Activated CD4-positive, alpha-beta T cell treated with anti-CD3 and anti-CD28 coated beads, Interleukin-10, Interleukin-2, amounts not matched to agents 100 ng/mL and 50 ng/mL, durations not matched to agents 16 hours and 8 hours (primary cell): ENCODE results near the gene PITRM1.

Experiments used
- DNase-seq: peaks from one replicate; pipeline ENCODE4 v3.0.0-alpha.2; 2020

Gene PITRM1

DNA sequence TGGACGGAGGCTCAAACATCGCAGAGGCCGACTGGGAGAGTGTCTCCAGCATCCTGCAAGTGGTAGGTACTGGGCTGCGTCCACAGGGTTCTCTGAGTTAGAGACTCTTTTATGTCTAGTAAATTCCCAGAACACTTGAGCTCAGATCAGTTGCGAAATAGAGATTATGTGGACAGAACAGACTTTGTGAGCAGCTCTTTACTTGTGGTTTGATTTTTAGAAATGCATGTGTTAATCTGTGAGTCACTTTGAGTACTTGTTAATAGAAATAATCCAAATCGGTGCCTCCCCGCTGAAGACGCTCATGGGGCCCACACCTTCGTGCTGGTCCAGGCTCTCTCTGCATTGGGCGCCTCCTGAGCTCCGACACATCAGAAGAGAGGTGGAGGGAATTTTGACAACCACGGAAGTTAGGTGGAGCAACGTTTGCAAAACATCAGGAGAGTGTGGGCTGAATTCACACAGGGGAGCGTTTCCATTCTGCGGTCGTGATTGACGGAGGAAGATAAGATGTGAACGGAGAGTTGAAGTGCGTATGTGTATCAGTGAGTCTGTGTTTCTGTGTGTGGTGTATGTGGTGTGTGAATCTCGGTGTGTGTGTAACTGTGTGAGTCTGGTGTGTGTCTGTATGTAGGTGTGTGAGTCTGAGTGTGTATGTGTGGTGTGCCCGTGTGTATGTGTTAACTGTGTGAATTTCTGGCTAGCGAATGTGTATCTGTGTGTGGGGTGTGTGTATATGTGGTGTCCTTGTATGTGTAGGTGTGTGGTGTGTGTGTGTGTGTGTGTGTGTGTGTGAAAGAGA, 73.1 kb downstream of the PITRM1 start:
- DNase-seq = no peak

DNA sequence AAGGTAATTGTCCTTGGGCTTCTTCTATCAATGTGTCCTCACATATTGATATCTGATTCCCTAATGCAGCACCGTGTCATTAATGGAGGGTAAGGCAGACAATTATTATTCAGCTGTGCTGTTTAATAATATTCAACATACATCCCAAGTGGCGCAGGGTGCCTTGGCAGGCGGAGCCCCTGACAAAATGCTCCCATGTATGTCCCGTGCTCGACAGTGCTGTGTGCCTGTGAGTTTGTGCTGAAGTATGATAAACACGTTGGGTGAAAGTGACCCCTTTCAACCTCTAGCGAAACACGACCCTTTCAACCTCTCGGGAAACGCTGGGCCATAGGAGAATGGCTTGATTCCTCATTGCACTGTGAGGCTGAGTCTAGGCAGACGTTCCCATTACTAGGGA, 73.9 kb downstream of the PITRM1 start:
- no peak for DNase-seq

DNA sequence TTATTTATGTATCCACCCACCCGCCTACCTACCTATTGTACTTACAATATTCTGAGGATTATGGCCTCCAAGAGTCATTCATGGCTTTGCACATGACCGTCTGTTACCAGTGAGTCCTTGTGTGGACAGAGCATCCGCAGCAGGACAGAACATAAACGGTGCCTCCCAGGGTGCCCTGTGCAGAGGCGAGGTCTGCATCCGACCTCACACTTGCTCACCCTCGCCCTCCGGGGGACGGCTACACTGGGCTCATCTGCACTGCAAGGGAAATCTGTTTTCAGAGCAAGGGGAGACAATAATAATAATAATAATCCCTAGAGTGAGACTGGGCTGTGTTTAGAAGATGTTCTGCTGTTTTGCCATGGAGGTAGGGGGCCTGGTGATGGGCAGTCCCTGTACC, 75.4 kb downstream of the PITRM1 start:
- DNase-seq = no peak

DNA sequence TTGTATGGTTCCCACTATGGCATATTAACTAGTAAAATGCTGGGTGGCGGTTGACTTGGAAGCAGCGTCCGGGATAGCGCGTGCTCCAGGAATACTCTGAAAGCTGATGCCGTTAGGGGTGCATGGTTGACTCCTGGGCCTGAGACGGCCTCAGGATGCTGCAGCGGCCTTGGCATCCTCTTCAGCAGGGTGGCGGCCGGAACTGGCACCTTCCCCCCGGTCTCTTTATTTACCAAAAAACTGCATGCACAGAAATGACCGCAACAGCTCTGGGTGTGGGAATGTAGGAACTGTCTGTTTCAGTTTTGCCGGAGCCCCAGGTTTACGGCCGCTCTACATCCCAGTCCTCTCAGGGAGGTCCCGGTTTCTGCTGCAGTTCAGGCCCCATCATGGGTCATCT, 76.4 kb downstream of the PITRM1 start:
- DNase-seq = peak; percentile 36

DNA sequence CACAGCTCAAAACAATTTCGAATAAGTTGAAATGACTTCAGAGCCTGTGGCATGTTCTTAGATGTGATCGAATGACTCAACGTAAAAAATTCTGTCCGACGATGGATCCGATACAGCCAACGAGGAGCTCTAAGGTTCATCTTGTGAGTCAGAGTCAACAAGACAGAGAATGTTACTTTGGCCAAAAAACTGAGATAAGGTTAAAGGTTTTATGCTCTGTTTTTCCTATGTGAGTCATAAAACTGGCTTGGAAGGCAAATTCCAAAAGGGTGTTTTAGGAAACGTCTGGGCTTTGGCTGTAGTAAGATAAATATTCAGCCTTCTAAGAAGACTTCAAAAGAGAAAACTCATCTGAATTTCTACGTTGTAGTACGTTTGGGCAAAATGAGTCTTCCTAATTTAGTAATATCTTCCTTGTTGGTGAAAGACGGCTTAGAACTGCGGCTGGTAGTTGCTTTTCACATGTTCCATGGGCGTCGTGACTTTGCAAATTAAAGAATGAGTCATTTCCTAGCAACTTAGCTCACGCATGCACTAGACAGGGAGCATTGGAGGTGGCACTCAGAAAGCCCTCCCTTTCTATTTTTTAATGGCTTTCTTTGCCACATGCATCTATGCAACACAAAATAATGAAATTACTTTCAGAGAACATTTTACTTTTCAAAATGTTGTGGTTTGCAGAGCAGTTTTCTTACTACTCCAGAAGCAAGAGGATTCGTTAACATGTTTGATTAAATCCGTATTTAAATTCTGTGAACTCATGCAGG, 77.0 kb downstream of the PITRM1 start:
- peak; percentile 93 for DNase-seq

DNA sequence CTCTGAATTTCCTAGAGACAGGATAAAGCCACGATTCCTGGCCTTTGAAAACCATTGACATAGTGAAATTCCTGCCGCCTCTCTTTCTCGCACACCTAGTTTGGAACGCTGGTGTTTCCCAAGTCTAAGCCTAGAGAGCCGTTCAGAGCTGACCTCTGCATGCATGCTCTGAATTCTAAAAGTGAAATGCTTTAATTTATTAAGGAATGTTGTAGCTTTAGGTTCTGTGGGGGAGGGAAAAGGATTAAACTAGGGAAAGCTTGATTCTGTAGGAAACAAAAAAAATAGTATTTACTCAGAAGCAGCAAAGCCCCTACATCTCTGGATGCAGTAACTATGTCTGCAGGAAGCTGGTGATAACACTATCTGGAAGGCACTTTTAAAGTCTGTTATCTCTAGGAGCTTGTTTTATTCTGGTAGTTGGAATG, 78.0 kb downstream of the PITRM1 start:
- DNase-seq = no peak

DNA sequence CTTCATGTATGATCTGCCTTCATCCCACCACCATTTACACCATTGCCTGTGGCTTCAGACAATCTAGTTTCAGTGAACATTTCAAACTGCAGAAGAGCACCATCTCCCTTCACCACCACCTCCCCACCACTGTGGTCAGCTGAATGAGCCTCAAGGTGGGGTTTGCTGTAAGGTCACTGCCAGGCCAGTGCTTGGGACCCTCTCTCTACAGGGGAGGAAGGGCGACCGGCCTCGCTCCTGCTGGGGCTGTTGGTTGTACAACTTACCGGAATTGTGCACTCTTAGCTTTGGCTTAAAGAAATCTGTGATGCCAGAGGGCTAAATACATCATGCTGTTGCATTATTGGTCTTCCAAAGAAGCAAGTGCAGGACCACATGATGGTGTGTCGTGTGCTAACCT, 78.6 kb downstream of the PITRM1 start:
- no peak for DNase-seq

DNA sequence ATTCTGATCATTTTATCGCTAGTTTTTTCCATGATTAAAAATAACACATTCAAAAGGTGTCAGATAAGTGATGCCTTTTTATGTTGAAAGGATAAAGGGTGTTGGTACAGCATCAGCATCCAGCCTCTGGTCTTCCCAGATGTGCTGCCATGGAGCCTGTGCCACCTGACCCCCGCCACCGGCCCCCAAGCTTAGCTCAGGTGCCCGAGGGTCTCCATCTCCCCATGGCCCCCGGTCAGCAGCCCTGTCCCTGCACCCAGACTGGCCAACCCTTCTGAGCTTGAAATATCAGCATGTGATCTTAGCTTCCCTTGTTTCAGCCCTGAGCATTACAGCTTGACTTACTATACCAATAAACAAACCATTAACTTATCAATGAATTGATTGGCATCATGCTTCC, 80.7 kb downstream of the PITRM1 start:
- DNase-seq = no peak

DNA sequence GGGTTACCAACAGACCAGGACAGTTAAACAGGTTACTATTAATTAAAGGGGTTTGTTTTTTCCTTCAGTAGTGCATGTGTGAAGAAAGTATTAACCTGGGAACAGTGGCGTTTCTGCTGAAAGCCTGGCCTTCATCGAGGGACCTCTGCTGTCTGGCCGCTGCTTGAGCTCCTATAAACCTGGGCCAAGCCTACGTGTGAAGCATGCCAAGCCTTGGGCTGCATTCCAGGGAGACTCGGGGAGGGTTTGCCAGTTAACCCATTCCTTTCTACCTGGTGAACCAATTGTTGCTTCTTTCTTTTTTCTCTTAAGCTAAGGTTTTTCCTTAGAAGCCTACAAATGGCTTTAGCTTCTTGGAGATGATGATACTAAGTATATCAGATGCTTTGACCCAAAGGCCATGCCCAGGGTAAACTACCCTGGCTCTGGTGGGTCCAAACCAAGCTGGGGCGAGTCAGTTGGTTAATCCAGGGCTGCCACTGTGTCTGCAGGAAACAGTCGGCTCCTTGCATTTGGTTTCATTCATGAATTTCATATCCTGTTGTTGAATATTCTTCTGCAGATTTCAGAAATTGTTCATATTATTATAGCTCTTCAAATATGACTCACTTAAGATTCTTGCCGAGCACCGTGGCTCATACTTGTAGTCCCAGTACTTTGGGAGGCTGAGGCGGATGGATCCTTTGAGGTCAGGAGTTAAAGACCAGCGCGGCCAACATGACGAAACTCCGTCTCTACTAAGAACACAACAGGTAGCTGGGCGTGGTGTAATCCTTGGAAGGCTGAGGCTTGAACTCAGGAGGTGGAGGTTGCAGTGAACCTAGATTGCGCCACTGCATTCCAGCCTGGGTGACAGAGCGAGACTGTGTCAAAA, 81.4 kb downstream of the PITRM1 start:
- peak; percentile 92 for DNase-seq

DNA sequence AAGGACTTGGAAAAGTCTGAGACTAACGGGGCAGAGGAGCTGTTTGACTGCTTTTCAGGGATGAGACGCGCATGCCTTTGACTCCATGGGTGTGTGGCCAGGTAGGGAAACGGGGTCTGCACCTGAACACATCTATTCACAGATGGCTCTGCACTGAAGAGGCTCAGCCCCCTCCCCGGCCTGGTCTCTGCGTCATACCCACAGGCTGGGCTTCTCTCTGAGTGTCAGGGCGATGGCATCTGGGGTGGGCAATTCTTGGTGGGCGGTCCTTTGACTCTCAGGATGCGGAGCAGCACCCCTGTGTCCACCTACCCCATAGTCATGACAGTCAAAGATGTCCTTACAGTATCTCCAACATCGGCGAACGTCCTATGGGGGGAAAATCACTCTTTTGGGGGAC, 82.2 kb downstream of the PITRM1 start:
- no peak for DNase-seq
